Endothelial cell of umbilical vein (primary cell): ENCODE results near the gene SLC20A1. TPM values are rescaled to one million over a fixed set of nuclear protein-coding genes. Genes with fewer than 3 reads are reported as not detected.

ENCODE experiments used
- BruUV-seq: library from RNA; stranded (reverse); fragments of 400-500 nt; replicated peaks from 2 replicates; lab custom pipeline; 2021; lab: Mats Ljungman, UMichigan
- CTCF ChIA-PET: fragments of 300-600, 350-600 bp; sonication (Branson Sonifier 250); formaldehyde crosslinking; loops from one replicate; lab custom pipeline; 2021; ENCODE audit warnings: antibody characterized with exemption, inconsistent platforms; lab: Charles Lee
- POLR2A ChIA-PET: fragments of 300-600, 350-600 bp; sonication (Branson Sonifier 250); formaldehyde crosslinking; loops from one replicate; lab custom pipeline; 2021; ENCODE audit warnings: antibody characterized with exemption, inconsistent platforms; lab: Charles Lee
- DNase-seq: peaks from one replicate; pipeline ENCODE4 v3.0.0-alpha.2; 2011; ENCODE audit warnings: low read depth, low spot score
- FAIRE-seq: peaks from 2 replicates; lab custom pipeline; 2011; peaks lifted over from hg19 to GRCh38; lab: Jason Lieb, UNC
- H2AFZ ChIP-seq: 2 replicates; pipeline ENCODE4 v1.6.0; 2012; ENCODE audit warnings: low read depth, low read length, control low read depth, inconsistent platforms
- H3K27ac ChIP-seq: 2 replicates; pipeline ENCODE4 v1.5.1; 2011; ENCODE audit warnings: low read depth, mild to moderate bottlenecking, control low read depth, low read length, moderate library complexity; ENCODE audit not compliant: insufficient read depth
- H3K27me3 ChIP-seq, 2 experiments: 2 replicates each; pipeline versions ENCODE4 v1.6.0 to v1.6.1; 2011; ENCODE audit warnings: low read length in 2 of 2, mixed read lengths in 1 of 2; ENCODE audit not compliant: control insufficient read depth in 2 of 2, insufficient read depth in 2 of 2
- H3K36me3 ChIP-seq, 2 experiments: 2 replicates in 1 of 2; 3 replicates in 1 of 2; pipeline ENCODE4 v1.5.1; 2011; ENCODE audit warnings: low read length in 2 of 2, mild to moderate bottlenecking in 1 of 2, moderate library complexity in 1 of 2; ENCODE audit not compliant: control insufficient read depth in 2 of 2, insufficient read depth in 2 of 2; ENCODE audit errors: extremely low read depth in 1 of 2
- H3K4me1 ChIP-seq: 3 replicates; pipeline ENCODE4 v1.5.1; 2011; ENCODE audit warnings: mild to moderate bottlenecking, low read length; ENCODE audit not compliant: control insufficient read depth, insufficient read depth; ENCODE audit errors: extremely low read depth
- H3K4me2 ChIP-seq: 2 replicates; pipeline ENCODE4 v1.6.1; 2011; ENCODE audit warnings: low read length, control low read depth, mixed read lengths; ENCODE audit not compliant: insufficient read depth
- H3K4me3 ChIP-seq, 3 experiments: fragments of 200-600 bp in 1 of 3; sonication (generic), shearing (Covaris generic) in 1 of 3; replicated peaks in 1 of 3; 2 replicates each; pipeline ENCODE4 v1.5.1; 2011 to 2016; ENCODE audit warnings: control low read depth in 3 of 3, low read length in 3 of 3, mild to moderate bottlenecking in 2 of 3, inconsistent platforms in 1 of 3, low read depth in 1 of 3, moderate library complexity in 1 of 3; ENCODE audit not compliant: insufficient read depth in 1 of 3
- H3K79me2 ChIP-seq: 2 replicates; pipeline ENCODE4 v1.6.0; 2012; ENCODE audit warnings: low read length, inconsistent platforms; ENCODE audit not compliant: control insufficient read depth, insufficient read depth
- H3K9ac ChIP-seq: replicated peaks from 2 replicates; pipeline ENCODE3; 2011; ENCODE audit warnings: low read length, control low read depth; ENCODE audit not compliant: insufficient read depth; ENCODE audit errors: extremely low read depth
- H3K9me1 ChIP-seq: replicated peaks from 3 replicates; pipeline ENCODE4 v1.6.0; 2011; ENCODE audit warnings: mild to moderate bottlenecking, low read length; ENCODE audit not compliant: control insufficient read depth, insufficient read depth; ENCODE audit errors: extremely low read depth
- H3K9me3 ChIP-seq: replicated peaks from 2 replicates; pipeline ENCODE4 v1.5.1; 2012; ENCODE audit warnings: low read length, inconsistent platforms; ENCODE audit not compliant: control insufficient read depth, insufficient read depth
- H4K20me1 ChIP-seq: replicated peaks from 2 replicates; pipeline ENCODE3; 2011; ENCODE audit warnings: mild to moderate bottlenecking, low read length; ENCODE audit not compliant: control insufficient read depth, insufficient read depth; ENCODE audit errors: extremely low read depth
- CTCF ChIP-seq, 2 donors: IDR thresholded peaks; 1 replicate in 1 of 2; 2 replicates in 1 of 2; pipeline ENCODE4 v1.5.1; 2011; ENCODE audit warnings: low read length in 2 of 2, mild to moderate bottlenecking in 2 of 2, moderate library complexity in 2 of 2, control low read depth in 1 of 2, inconsistent platforms in 1 of 2, low read depth in 1 of 2; ENCODE audit not compliant: insufficient read depth in 1 of 2; ENCODE audit errors: extremely low read depth in 1 of 2
- GATA2 ChIP-seq: IDR thresholded peaks from 2 replicates; pipeline ENCODE4 v1.7.0; 2011; ENCODE audit warnings: low read depth, mild to moderate bottlenecking, moderate library complexity, mixed read lengths, low read length; ENCODE audit not compliant: insufficient read length, insufficient read depth
- MYC ChIP-seq: IDR thresholded peaks from one replicate; pipeline ENCODE4 v1.6.1; 2011; ENCODE audit warnings: mild to moderate bottlenecking, low read depth, low read length
- POLR2A ChIP-seq: IDR thresholded peaks from 2 replicates; pipeline ENCODE4 v1.6.1; 2012; ENCODE audit warnings: low read depth, mild to moderate bottlenecking, control low read depth, low read length
- POLR2AphosphoS5 ChIP-seq: IDR thresholded peaks from 2 replicates; pipeline ENCODE4 v1.6.1; 2012; ENCODE audit warnings: low read depth, mild to moderate bottlenecking, control low read depth, low read length, moderate library complexity; ENCODE audit not compliant: insufficient read depth
- dilution Hi-C: fragments of 300-500 bp; cut with MboI; formaldehyde crosslinking; loops from one replicate; pipeline ENCODE4 v1.15.0; 2019; ENCODE audit warnings: low sequenced_read_pairs; ENCODE audit not compliant: extremely low pct_ligation_motif_present
- intact Hi-C: fragments of 100-400 bp; cut with micrococcal nuclease; formaldehyde crosslinking; loops from one replicate; pipeline ENCODE4 v1.10.0; 2022
- polyA plus RNA-seq, 4 experiments: library from polyadenylated mRNA; depleted of rRNA in 3 of 4; stranded (reverse) in 3 of 4; unstranded in 1 of 4; fragments of >200 nt; gene quantifications; 2 replicates each; pipeline versions ENCODE4 v1.2.1 to v1.2.3, GENCODE V29; 2011 to 2012; ENCODE audit warnings: missing spikeins in 1 of 4
- total RNA-seq: library from RNA; stranded (reverse); gene quantifications from 2 replicates; pipeline ENCODE4 v1.2.3, GENCODE V29; 2021

SLC20A1 gene
- total and polyA plus RNA-seq, 2 donors (not counting 3 experiments of a cell fraction or from before 2014, with no cell fraction given) = 52.7 to 149 TPM

- FAIRE-seq = no peak
These were observed 23.9 kb downstream of the SLC20A1 start for GRCh38 chr2:112669667-112670066.

More at GRCh38 chr2:112669667-112670066, 23.9 kb downstream of the SLC20A1 start:
- TF ChIP-seq POLR2A (no peak), GATA2 (no peak), CTCF (IDR thresholded peaks at IDR 0.05; ENCODE audit: extremely low read depth in 1 of 2, insufficient read depth in 1 of 2, low read depth in 1 of 2, low read length in 2 of 2) (no peak), POLR2AphosphoS5 (no peak), MYC (no peak)
- H3K9me1 ChIP-seq = no peaks in the 10 kb centered on the region
- H3K27me3 ChIP-seq = no peaks in the 10 kb centered on the region
- dilution Hi-C loops (no loop called here), intact Hi-C loops (no loop called here)
- CTCF ChIA-PET = interaction anchor here (0.8 to 6.6 kb wide), 5 partner anchors 11 to 57 kb away, joined by 3 to 34 read pairs (median 4); no protein-coding TSS in a partner anchor
- no peak overlapping the region for H3K4me3 ChIP-seq
- H3K27ac ChIP-seq = no peak overlapping the region
- H4K20me1 ChIP-seq = no peaks in the 10 kb centered on the region
- peaks cover 28% of the 10 kb centered on the region for H3K4me1 ChIP-seq
- POLR2A ChIA-PET = no interaction called here
- no peaks in the 10 kb centered on the region for H3K9me3 ChIP-seq
- peaks cover 5 to 7% of the 10 kb centered on the region in 2 experiments for H3K36me3 ChIP-seq
- no peak overlapping the region for H2AFZ ChIP-seq
- no peak overlapping the region for H3K9ac ChIP-seq
- H3K4me2 ChIP-seq = no peak overlapping the region
- BruUV-seq = no TSS peak
- no peak for DNase-seq
- no peaks in the 10 kb centered on the region for H3K79me2 ChIP-seq
